ENCODE results near the gene KCNAB1. TPM values are rescaled to one million over a fixed set of nuclear protein-coding genes. Genes with fewer than 3 reads are reported as not detected.

Gene KCNAB1
- total RNA-seq, 1 donor from 2014 or later = 3.2 TPM

DNA sequence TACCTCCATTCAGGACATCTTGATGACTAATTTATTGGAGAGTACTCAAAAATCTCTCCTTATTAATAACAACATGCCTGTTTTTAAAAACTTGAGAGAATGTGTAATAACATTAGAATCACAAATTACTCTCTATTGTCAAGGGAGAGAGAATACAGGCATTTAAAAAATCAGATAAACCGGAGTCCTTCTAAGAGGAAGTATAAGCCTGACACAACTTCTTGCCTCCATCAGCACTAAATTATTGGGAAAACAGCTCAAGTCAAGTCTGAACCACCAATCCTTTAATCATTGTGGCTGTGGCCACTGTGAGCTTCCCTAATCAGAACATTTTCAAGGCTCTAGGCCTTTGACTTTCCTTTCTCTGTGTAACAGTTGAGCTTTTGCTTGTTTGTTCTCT, 396.6 kb downstream of the KCNAB1 start:
- Histone ChIP-seq H3K4me1 (no peaks in the 10 kb centered on the region), H3K27me3 (no peaks in the 10 kb centered on the region), H3K27ac (no peak overlapping the region), H3K36me3 (no peaks in the 10 kb centered on the region), H3K4me3 (no peak overlapping the region), H3K9me3 (no peaks in the 10 kb centered on the region)
- TF ChIP-seq, protein P1, sequence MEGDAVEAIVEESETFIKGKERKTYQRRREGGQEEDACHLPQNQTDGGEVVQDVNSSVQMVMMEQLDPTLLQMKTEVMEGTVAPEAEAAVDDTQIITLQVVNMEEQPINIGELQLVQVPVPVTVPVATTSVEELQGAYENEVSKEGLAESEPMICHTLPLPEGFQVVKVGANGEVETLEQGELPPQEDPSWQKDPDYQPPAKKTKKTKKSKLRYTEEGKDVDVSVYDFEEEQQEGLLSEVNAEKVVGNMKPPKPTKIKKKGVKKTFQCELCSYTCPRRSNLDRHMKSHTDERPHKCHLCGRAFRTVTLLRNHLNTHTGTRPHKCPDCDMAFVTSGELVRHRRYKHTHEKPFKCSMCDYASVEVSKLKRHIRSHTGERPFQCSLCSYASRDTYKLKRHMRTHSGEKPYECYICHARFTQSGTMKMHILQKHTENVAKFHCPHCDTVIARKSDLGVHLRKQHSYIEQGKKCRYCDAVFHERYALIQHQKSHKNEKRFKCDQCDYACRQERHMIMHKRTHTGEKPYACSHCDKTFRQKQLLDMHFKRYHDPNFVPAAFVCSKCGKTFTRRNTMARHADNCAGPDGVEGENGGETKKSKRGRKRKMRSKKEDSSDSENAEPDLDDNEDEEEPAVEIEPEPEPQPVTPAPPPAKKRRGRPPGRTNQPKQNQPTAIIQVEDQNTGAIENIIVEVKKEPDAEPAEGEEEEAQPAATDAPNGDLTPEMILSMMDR (IDR thresholded peaks at IDR 0.05) = no peak
- ATAC-seq (peak; percentile 73), DNase-seq (no peak)
- intact Hi-C loops (cut with DNase I) = loop anchor here (10.0 kb wide), 1 partner anchor 372 kb away; no protein-coding TSS in a partner anchor

DNA sequence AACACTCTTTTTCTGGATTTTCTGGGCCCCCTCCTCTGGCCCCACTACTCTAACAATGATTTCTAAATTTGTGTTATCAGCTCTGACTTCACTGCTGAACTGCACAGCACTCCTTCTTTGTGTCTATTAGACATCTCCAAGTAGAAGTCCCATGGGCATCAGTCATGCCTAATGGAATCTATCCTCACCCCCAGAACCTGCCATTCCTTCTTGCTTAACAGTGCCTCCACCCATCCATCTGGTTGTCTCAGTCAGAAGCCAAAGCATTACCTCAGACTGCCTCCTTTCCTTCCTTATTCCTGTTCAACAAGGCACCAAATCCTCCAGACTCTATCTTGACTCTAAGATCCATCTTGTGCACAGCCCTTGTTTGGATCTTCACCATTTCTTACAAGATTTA, 398.3 kb downstream of the KCNAB1 start:
- no peak for ATAC-seq
- H3K36me3 ChIP-seq = no peaks in the 10 kb centered on the region
- intact Hi-C loops (cut with DNase I) = loop anchor here (10.0 kb wide), 1 partner anchor 374 kb away; no protein-coding TSS in a partner anchor
- no peaks in the 10 kb centered on the region for H3K4me1 ChIP-seq
- DNase-seq = no peak
- H3K27me3 ChIP-seq = no peaks in the 10 kb centered on the region
- no peak overlapping the region for H3K4me3 ChIP-seq
- no peak overlapping the region for H3K27ac ChIP-seq
- H3K9me3 ChIP-seq = no peaks in the 10 kb centered on the region
- TF ChIP-seq, protein P1 (IDR thresholded peaks at IDR 0.05) = no peak

DNA sequence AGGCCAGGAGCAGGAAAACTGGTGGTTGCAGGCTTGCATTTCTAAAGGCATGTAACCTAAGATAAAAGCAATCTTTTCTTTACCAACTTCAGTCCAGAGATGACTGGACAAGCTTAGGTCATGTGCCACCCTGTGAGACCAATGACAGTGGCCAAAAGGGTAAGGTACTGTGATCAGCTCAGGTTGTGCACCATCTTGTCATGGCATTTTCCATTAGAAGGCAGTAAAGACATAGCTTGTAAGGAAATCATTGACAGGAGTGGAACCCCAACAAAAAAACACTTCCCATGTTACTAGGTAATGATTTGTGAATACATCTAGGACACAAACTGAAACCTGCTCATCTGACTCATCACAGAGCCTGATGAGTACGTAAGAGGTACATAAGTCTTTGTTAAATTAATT, 399.4 kb downstream of the KCNAB1 start:
- Histone ChIP-seq H3K36me3 (no peaks in the 10 kb centered on the region), H3K9me3 (no peaks in the 10 kb centered on the region), H3K27me3 (no peaks in the 10 kb centered on the region), H3K4me3 (no peak overlapping the region), H3K4me1 (no peaks in the 10 kb centered on the region), H3K27ac (no peak overlapping the region)
- intact Hi-C loops (cut with DNase I) = loop anchor here (10.0 kb wide), 1 partner anchor 375 kb away; no protein-coding TSS in a partner anchor
- DNase-seq (no peak), ATAC-seq (no peak)
- TF ChIP-seq, protein P1 (IDR thresholded peaks at IDR 0.05) = no peak

DNA sequence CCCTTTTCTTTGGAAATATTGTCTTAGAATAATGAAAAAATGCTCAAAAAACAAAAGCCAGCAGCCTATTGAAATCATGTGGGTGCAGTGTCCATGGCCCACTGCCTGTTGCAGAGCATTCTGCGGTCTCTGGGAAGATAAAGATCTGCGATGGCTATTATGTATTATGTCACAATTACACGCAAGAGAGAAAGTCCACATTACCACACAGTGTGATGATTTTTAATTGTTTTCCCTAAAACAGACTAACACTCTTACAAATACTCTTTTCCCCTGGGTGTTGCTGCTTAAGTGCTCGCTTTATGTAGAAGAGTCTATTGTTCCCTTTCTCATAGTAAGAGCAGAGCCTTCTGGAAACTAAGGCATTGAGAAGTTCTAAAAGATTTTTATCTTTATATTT, 402.3 kb downstream of the KCNAB1 start:
- no peak for ATAC-seq
- Histone ChIP-seq H3K4me3 (no peak overlapping the region), H3K36me3 (no peaks in the 10 kb centered on the region), H3K4me1 (no peaks in the 10 kb centered on the region), H3K9me3 (no peaks in the 10 kb centered on the region), H3K27me3 (no peaks in the 10 kb centered on the region), H3K27ac (no peak overlapping the region)
- no peak for DNase-seq
- intact Hi-C loops (cut with DNase I) = no loop called here
- TF ChIP-seq, protein P1 (IDR thresholded peaks at IDR 0.05) = no peak

DNA sequence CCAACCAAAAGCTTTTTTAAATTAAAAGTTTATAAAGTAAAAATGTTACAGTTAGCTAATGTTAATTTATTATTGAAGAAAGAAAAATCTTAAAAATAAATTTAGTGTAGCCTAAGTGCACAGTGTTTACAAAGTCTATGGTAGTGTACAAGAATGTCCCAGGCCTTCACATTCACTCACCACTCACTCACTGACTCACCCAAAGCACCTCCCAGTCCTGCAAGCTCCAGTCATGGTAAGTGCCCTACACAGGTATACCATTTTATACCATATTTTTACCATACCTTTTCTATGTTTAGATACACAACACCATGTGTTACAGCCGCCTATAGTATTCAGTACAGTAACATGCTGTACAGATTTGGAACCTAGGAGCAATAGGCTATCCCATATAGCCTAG, 405.4 kb downstream of the KCNAB1 start:
- Histone ChIP-seq H3K27ac (no peak overlapping the region), H3K27me3 (no peaks in the 10 kb centered on the region), H3K9me3 (no peaks in the 10 kb centered on the region), H3K4me1 (no peaks in the 10 kb centered on the region), H3K4me3 (no peak overlapping the region), H3K36me3 (no peaks in the 10 kb centered on the region)
- TF ChIP-seq, protein P1 (IDR thresholded peaks at IDR 0.05) = no peak
- ATAC-seq (no peak), DNase-seq (no peak)
- intact Hi-C loops (cut with DNase I) = no loop called here

DNA sequence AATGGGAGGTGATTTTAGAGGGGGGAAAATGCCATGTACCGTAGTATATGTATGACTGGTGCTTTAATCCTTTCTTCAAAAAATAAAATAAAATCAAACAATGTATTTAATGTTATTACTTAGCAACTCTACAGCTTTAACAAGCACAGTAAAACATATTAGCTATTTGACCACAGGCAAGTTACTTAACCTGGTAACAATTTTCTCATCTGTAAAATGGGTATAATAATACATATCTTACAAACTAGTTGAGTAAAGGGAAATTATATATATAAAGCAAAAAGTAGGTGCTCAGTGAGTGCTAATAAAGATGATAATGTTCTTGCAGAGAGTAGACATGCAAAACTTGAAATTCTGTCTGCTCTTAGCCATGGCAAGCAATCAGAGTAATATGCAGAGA, 406.7 kb downstream of the KCNAB1 start:
- Histone ChIP-seq H3K4me3 (no peak overlapping the region), H3K9me3 (no peaks in the 10 kb centered on the region), H3K27ac (no peak overlapping the region), H3K4me1 (no peaks in the 10 kb centered on the region), H3K36me3 (no peaks in the 10 kb centered on the region), H3K27me3 (no peaks in the 10 kb centered on the region)
- no peak for DNase-seq
- TF ChIP-seq, protein P1 (IDR thresholded peaks at IDR 0.05) = no peak
- ATAC-seq = no peak
- intact Hi-C loops (cut with DNase I) = no loop called here
